Measurements from ENCODE around the gene RWDD1. TPM values are rescaled to one million over a fixed set of nuclear protein-coding genes. Genes with fewer than 3 reads are reported as not detected.

Gene RWDD1
- total and polyA plus RNA-seq, 2 donors (not counting 1 experiment from before 2014, with no cell fraction given) = 18.0 to 22.4 TPM

DNA sequence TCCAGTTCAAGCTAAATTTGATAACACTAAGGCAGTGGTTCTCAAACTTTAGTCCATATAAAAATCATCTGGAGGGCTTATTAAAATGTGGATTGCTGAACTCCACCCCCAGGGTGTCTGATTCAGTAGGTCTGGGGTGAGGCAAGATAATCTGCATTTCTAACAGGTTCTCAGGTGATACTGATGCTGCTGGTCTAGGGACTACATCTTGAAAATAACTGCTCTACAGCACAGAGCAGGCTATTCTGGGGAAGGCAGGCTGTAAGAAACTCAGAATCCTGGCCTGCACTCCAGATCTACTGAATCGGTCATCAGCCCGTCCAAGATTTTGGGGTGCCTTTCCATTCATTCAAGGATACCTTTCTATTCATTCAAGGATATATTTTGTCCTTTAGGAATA lies 48.4 kb upstream of the RWDD1 start:
- peaks cover 6% of the 10 kb centered on the region for H3K27me3 Mint-ChIP-seq
- H3K9me3 ChIP-seq (ENCODE audit: control extremely low read depth in 1 of 3, control insufficient read depth in 2 of 3, insufficient read depth in 1 of 3, low read length in 2 of 3) = no peaks in the 10 kb centered on the region
- H3K36me3 ChIP-seq (replicated peaks in 1 of 2; ENCODE audit: control extremely low read depth in 1 of 2, control insufficient read depth in 1 of 2, extremely low read depth in 1 of 2, insufficient read depth in 2 of 2, low read length in 1 of 2) = no peaks in the 10 kb centered on the region
- peaks cover 3% of the 10 kb centered on the region for H3K4me1 Mint-ChIP-seq
- H3K4me1 ChIP-seq (ENCODE audit: control insufficient read depth in 2 of 2, insufficient read depth in 2 of 2, low read length in 2 of 2) = no peaks in the 10 kb centered on the region
- DNase-seq (no peak), ATAC-seq (ENCODE audit: low read depth) (no peak)
- no peak overlapping the region for H3K4me2 ChIP-seq (replicated peaks; ENCODE audit: low read depth, low read length, poor library complexity, severe bottlenecking)
- no peak overlapping the region for H3K9ac ChIP-seq (ENCODE audit: low read length)
- CTCF ChIA-PET = interaction anchor here (1.0 to 1.8 kb wide), 3 partner anchors 10 to 235 kb away, joined by 3 to 5 read pairs (median 5); no protein-coding TSS in a partner anchor
- peaks cover 0 to 3% (median 0%) of the 10 kb centered on the region in 4 experiments for H3K27me3 ChIP-seq (replicated peaks in 1 of 4; ENCODE audit: control extremely low read depth in 1 of 4, control insufficient read depth in 3 of 4, insufficient read depth in 4 of 4, low read length in 3 of 4)
- TF ChIP-seq EZH2 (IDR thresholded peaks at IDR 0.05; ENCODE audit: borderline replicate concordance, insufficient read depth, low read depth, low read length, poor library complexity, severe bottlenecking) = no peak
- TF ChIP-seq, protein P1, sequence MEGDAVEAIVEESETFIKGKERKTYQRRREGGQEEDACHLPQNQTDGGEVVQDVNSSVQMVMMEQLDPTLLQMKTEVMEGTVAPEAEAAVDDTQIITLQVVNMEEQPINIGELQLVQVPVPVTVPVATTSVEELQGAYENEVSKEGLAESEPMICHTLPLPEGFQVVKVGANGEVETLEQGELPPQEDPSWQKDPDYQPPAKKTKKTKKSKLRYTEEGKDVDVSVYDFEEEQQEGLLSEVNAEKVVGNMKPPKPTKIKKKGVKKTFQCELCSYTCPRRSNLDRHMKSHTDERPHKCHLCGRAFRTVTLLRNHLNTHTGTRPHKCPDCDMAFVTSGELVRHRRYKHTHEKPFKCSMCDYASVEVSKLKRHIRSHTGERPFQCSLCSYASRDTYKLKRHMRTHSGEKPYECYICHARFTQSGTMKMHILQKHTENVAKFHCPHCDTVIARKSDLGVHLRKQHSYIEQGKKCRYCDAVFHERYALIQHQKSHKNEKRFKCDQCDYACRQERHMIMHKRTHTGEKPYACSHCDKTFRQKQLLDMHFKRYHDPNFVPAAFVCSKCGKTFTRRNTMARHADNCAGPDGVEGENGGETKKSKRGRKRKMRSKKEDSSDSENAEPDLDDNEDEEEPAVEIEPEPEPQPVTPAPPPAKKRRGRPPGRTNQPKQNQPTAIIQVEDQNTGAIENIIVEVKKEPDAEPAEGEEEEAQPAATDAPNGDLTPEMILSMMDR (IDR thresholded peaks at IDR 0.05) = no peak
- no CpG with 5 or more reads among the region's 2 CpGs for WGBS (ENCODE audit: insufficient coverage)
- no peak overlapping the region for H2AFZ ChIP-seq (ENCODE audit: insufficient read depth, low read depth, low read length, poor library complexity, severe bottlenecking)
- no peaks in the 10 kb centered on the region for H4K20me1 ChIP-seq (ENCODE audit: control insufficient read depth, insufficient read depth, low read length, poor library complexity, severe bottlenecking)
- no peaks in the 10 kb centered on the region for H3K9me3 Mint-ChIP-seq (ENCODE audit: insufficient read depth)
- no peak overlapping the region for H3K27ac Mint-ChIP-seq
- POLR2A ChIA-PET = no interaction called here
- no peaks in the 10 kb centered on the region for H3K79me2 ChIP-seq (ENCODE audit: control insufficient read depth, insufficient read depth, low read length)
- H3K4me3 Mint-ChIP-seq = no peak overlapping the region
- no peak overlapping the region for H3K4me3 ChIP-seq (ENCODE audit: control extremely low read depth in 1 of 5, extremely low read depth in 1 of 5, insufficient read depth in 1 of 5, low read depth in 2 of 5, low read length in 4 of 5)
- H3K27ac ChIP-seq (ENCODE audit: low read length in 2 of 2) = no peak overlapping the region
- intact Hi-C loops (cut with micrococcal nuclease) = no loop called here

DNA sequence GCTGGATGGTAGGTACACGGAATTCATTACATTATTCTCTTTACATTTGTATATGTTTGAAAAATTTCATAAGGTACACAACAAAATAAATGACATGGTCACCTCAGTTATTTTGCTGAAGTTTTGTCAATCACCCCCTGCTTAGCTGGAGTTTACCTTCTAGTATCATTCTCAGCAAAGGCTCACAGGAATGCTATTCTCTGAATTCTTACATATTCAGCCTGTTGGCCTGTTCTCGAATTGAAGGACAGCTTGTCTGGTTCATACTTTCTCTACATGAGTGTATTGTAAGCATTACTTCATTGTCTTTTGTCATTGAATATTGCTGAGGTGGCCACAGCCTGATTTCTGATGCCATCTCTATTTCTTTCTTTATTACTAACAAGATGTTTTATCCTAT lies 47.1 kb upstream of the RWDD1 start:
- Mint-ChIP-seq H3K9me3 (ENCODE audit: insufficient read depth) (no peaks in the 10 kb centered on the region), H3K4me1 (peaks cover 3% of the 10 kb centered on the region), H3K27ac (no peak overlapping the region), H3K4me3 (no peak overlapping the region), H3K27me3 (peaks cover 3% of the 10 kb centered on the region)
- no peaks in the 10 kb centered on the region for H4K20me1 ChIP-seq (ENCODE audit: control insufficient read depth, insufficient read depth, low read length, poor library complexity, severe bottlenecking)
- H3K4me1 ChIP-seq (ENCODE audit: control insufficient read depth in 2 of 2, insufficient read depth in 2 of 2, low read length in 2 of 2) = no peaks in the 10 kb centered on the region
- ChIA-PET POLR2A (no interaction called here), CTCF (interaction anchor here (1.3 to 1.4 kb wide), 2 partner anchors 9 to 236 kb away, joined by 3 to 7 read pairs; no protein-coding TSS in a partner anchor)
- H3K79me2 ChIP-seq (ENCODE audit: control insufficient read depth, insufficient read depth, low read length) = no peaks in the 10 kb centered on the region
- H3K9me3 ChIP-seq (ENCODE audit: control extremely low read depth in 1 of 3, control insufficient read depth in 2 of 3, insufficient read depth in 1 of 3, low read length in 2 of 3) = no peaks in the 10 kb centered on the region
- WGBS (ENCODE audit: insufficient coverage) = no CpG with 5 or more reads among the region's 2 CpGs
- TF ChIP-seq, protein P1 (IDR thresholded peaks at IDR 0.05) = no peak
- TF ChIP-seq EZH2 (IDR thresholded peaks at IDR 0.05; ENCODE audit: borderline replicate concordance, insufficient read depth, low read depth, low read length, poor library complexity, severe bottlenecking) = no peak
- H3K36me3 ChIP-seq (replicated peaks in 1 of 2; ENCODE audit: control extremely low read depth in 1 of 2, control insufficient read depth in 1 of 2, extremely low read depth in 1 of 2, insufficient read depth in 2 of 2, low read length in 1 of 2) = no peaks in the 10 kb centered on the region
- peaks cover 0 to 3% (median 0%) of the 10 kb centered on the region in 4 experiments for H3K27me3 ChIP-seq (replicated peaks in 1 of 4; ENCODE audit: control extremely low read depth in 1 of 4, control insufficient read depth in 3 of 4, insufficient read depth in 4 of 4, low read length in 3 of 4)
- ATAC-seq (ENCODE audit: low read depth) (no peak), DNase-seq (no peak)
- H3K27ac ChIP-seq (ENCODE audit: low read length in 2 of 2) = no peak overlapping the region
- H3K4me3 ChIP-seq (ENCODE audit: control extremely low read depth in 1 of 5, extremely low read depth in 1 of 5, insufficient read depth in 1 of 5, low read depth in 2 of 5, low read length in 4 of 5) = no peak overlapping the region
- no peak overlapping the region for H3K9ac ChIP-seq (ENCODE audit: low read length)
- intact Hi-C loops (cut with micrococcal nuclease) = no loop called here
- H3K4me2 ChIP-seq (replicated peaks; ENCODE audit: low read depth, low read length, poor library complexity, severe bottlenecking) = no peak overlapping the region
- H2AFZ ChIP-seq (ENCODE audit: insufficient read depth, low read depth, low read length, poor library complexity, severe bottlenecking) = no peak overlapping the region
